Stimulated activated CD4-positive, alpha-beta T cell treated with anti-CD3 and anti-CD28 coated beads, Interleukin-1b, Interleukin-23, amount 100 ng/mL, for 24 hours (primary cell): ENCODE results near the gene MSL3B.

Experiments used
- DNase-seq, 4 experiments: peaks; one replicate each; pipeline ENCODE4 v3.0.0-alpha.2; 2020; ENCODE audit warnings: low read depth in 4 of 4, low spot score in 1 of 4

MSL3B gene

GRCh38 chr2:233833345-233833744 is 34.8 kb downstream of the MSL3B start:
- DNase-seq = no peak

- no peak for DNase-seq
Observed at GRCh38 chr2:233832869-233833311, 35.3 kb downstream of the MSL3B start.

- no peak for DNase-seq
Observed at GRCh38 chr2:233832414-233832813, 35.8 kb downstream of the MSL3B start.

- no peak for DNase-seq
Observed at GRCh38 chr2:233831861-233832260, 36.3 kb downstream of the MSL3B start.

- no peak for DNase-seq
Observed at GRCh38 chr2:233831011-233831721, 37.0 kb downstream of the MSL3B start.

- no peak for DNase-seq
Observed at GRCh38 chr2:233830111-233830802, 37.9 kb downstream of the MSL3B start.

- no peak for DNase-seq
Observed at GRCh38 chr2:233829193-233830110, 38.7 kb downstream of the MSL3B start.

- DNase-seq = no peak
Observed at GRCh38 chr2:233828546-233829192, 39.5 kb downstream of the MSL3B start.

- no peak for DNase-seq
Observed at GRCh38 chr2:233824373-233824772, 43.8 kb downstream of the MSL3B start.

GRCh38 chr2:233823731-233824121 is 44.5 kb downstream of the MSL3B start:
- DNase-seq = no peak

GRCh38 chr2:233822781-233823730 is 45.1 kb downstream of the MSL3B start:
- no peak for DNase-seq

- DNase-seq = no peak
Observed at GRCh38 chr2:233822101-233822771, 46.0 kb downstream of the MSL3B start.

- DNase-seq = no peak
Observed at GRCh38 chr2:233821709-233822100, 46.5 kb downstream of the MSL3B start.

GRCh38 chr2:233821196-233821595 is 47.0 kb downstream of the MSL3B start:
- no peak for DNase-seq

GRCh38 chr2:233820774-233821105 is 47.4 kb downstream of the MSL3B start:
- no peak for DNase-seq

- no peak for DNase-seq
Observed at GRCh38 chr2:233819884-233820773, 48.1 kb downstream of the MSL3B start.

- DNase-seq = no peak
Observed at GRCh38 chr2:233818639-233819621, 49.3 kb downstream of the MSL3B start.
